HCT116 (cell line): ENCODE measurements around the gene GFPT2.

Experiments
- CEBPB ChIP-seq: IDR thresholded peaks from 2 replicates; pipeline ENCODE4 v1.6.1; 2012; ENCODE audit warnings: low read depth
- EGR1 ChIP-seq: IDR thresholded peaks from 2 replicates; pipeline ENCODE4 v1.6.1; 2012; ENCODE audit warnings: low read depth
- EZH2 ChIP-seq: fragments of 200-600 bp; sonication (generic); IDR thresholded peaks from 2 replicates; pipeline ENCODE4 v1.6.1; 2017; ENCODE audit warnings: antibody characterized with exemption, mixed run types
- POLR2A ChIP-seq: IDR thresholded peaks from 2 replicates; pipeline ENCODE4 v1.7.0; 2011; ENCODE audit warnings: borderline replicate concordance; ENCODE audit not compliant: insufficient read depth, insufficient read length; ENCODE audit errors: extremely low read depth
- RAD21 ChIP-seq: IDR thresholded peaks from 2 replicates; pipeline ENCODE4 v1.6.1; 2012; ENCODE audit warnings: low read depth, mild to moderate bottlenecking
- SP1 ChIP-seq: IDR thresholded peaks from 2 replicates; pipeline ENCODE4 v1.6.1; 2012; ENCODE audit warnings: low read depth
- TCF7L2 ChIP-seq: IDR thresholded peaks from 2 replicates; pipeline ENCODE4 v1.7.0; 2011; ENCODE audit warnings: borderline replicate concordance, inconsistent platforms; ENCODE audit not compliant: insufficient read depth, insufficient read length; ENCODE audit errors: extremely low read depth
- TF ChIP-seq, protein P1 (sequence below), 3 experiments: fragments of 200-600 bp in 1 of 3; sonication (generic) in 1 of 3; IDR thresholded peaks in 2 of 3; conservative IDR thresholded peaks in 1 of 3; 2 replicates each; pipeline ENCODE4 v1.5.1; 2012 to 2017; ENCODE audit warnings: low read depth in 2 of 3, low read length in 2 of 3, antibody characterized with exemption in 1 of 3, borderline replicate concordance in 1 of 3, control low read depth in 1 of 3, mild to moderate bottlenecking in 1 of 3, mixed read lengths in 1 of 3, mixed run types in 1 of 3, moderate library complexity in 1 of 3; ENCODE audit not compliant: insufficient read depth in 1 of 3
- TF ChIP-seq, protein P2 (sequence below): IDR thresholded peaks from 2 replicates; pipeline ENCODE4 v1.6.1; 2012

DNA sequence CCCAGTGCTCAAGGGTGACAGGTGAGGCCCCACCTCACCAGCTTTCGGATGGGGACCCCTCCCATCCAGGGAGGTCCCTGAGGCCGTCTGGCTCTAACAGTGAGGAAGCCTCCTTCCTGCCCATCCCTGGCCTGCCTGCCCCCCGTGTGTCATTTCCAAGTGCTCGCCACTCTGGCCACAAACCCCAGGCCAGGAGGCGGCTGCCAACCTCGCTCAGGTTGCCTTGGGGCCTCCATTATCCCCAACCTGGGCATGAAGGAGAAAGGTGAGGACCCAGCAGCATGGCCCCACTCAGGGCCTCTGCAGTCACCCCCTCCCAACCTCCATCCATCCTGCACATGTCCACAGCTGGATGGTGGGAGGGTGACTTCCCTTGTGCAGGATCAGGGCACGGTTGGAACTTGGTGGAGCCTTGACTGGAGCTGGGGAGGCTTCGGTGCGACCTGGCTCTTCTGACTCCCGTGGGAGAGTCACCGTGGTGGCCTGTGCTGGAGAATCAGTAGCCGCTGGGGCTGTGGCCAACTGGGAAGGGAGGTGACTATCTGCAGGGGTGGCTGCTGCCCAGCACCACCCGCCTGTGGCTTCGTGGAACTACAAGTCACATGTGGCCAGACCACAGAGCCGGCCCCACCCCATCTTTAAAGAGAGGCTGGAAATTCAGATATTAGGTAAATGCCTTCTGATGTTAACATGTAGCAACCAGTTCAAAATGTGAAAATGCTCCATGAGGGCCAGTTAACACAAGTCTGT lies 37.5 kb upstream of the GFPT2 start:
- TF ChIP-seq POLR2A (no peak), RAD21 (peak; percentile 35), CEBPB (no peak), EZH2 (no peak), SP1 (no peak), TCF7L2 (no peak), EGR1 (no peak)
- TF ChIP-seq, protein P1, sequence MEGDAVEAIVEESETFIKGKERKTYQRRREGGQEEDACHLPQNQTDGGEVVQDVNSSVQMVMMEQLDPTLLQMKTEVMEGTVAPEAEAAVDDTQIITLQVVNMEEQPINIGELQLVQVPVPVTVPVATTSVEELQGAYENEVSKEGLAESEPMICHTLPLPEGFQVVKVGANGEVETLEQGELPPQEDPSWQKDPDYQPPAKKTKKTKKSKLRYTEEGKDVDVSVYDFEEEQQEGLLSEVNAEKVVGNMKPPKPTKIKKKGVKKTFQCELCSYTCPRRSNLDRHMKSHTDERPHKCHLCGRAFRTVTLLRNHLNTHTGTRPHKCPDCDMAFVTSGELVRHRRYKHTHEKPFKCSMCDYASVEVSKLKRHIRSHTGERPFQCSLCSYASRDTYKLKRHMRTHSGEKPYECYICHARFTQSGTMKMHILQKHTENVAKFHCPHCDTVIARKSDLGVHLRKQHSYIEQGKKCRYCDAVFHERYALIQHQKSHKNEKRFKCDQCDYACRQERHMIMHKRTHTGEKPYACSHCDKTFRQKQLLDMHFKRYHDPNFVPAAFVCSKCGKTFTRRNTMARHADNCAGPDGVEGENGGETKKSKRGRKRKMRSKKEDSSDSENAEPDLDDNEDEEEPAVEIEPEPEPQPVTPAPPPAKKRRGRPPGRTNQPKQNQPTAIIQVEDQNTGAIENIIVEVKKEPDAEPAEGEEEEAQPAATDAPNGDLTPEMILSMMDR (IDR thresholded peaks at IDR 0.05 in 2 of 3, conservative IDR thresholded peaks at IDR 0.05 in 1 of 3; ENCODE audit: borderline replicate concordance in 1 of 3, insufficient read depth in 1 of 3, low read depth in 2 of 3, low read length in 2 of 3), result peak; percentile 16 to 31 (median 29); a peak in 3 of 6 replicates
- TF ChIP-seq, protein P2, sequence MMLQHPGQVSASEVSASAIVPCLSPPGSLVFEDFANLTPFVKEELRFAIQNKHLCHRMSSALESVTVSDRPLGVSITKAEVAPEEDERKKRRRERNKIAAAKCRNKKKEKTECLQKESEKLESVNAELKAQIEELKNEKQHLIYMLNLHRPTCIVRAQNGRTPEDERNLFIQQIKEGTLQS, result no peak
